GM12872 (cell line): Measurements from ENCODE around the gene KIAA0232.

Experiments
- CTCF ChIP-seq: IDR thresholded peaks from 3 replicates; pipeline ENCODE4 v1.5.1; 2011; ENCODE audit warnings: low read depth, mild to moderate bottlenecking, low read length, moderate library complexity; ENCODE audit not compliant: insufficient read depth

The KIAA0232 gene

GRCh38 chr4:6929812-6930464 lies 147.4 kb downstream of the KIAA0232 start:
- TF ChIP-seq CTCF: no peak

GRCh38 chr4:6932475-6932874 lies 149.9 kb downstream of the KIAA0232 start:
- no peak for TF ChIP-seq CTCF

GRCh38 chr4:6932918-6933317 lies 150.4 kb downstream of the KIAA0232 start:
- TF ChIP-seq CTCF: no peak
